ENCODE data around the gene IFNL3.
"Not testable (repeated sequence)": the region's sequence is repeated elsewhere in the genome, so short reads cannot be mapped to it uniquely, and the experiment has no call there.

Gene IFNL3

DNA sequence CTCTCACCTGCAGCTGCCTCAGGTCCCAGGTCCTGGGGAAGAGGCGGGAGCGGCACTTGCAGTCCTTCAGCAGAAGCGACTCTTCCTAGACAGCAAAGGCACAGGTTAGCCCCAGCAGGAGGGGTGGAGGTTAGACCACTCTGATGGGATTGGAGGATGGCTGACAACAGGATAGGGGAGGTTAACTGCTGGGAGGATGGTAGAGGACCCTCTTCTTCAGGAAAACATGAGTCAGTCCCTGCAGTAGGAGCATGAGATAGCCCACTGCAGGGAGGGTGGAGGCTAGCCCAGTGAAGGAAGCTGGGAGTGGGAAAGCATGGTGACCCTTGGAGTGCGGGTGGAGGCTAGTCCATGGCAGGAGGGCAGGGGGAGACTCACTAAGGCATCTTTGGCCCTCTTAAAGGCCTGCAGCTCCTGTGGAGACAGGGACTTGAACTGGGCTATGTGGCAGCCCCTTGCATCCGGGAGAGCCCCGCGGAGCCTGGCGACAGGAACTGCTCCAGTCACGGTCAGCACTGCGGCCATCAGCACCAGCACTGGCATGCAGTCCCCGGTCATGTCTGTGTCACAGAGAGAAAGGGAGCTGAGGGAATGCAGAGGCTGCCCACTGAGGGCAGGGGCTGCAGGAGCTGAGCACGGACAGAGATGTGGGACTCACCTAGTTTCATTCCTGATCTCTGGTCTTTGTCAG, at the start of gene IFNL3:
IFNL3 (minus strand) TSS at position 597 of the 691 bp plus-strand sequence; CDS start at position 558, 39 bp downstream.
- DNase-seq; in situ Hi-C loops (cut with HindIII; ENCODE audit: low pct_ligation_motif_present, low pct_unique_long_range_greater_than_20kb, low sequenced_read_pairs): not testable (repeated sequence)

DNA sequence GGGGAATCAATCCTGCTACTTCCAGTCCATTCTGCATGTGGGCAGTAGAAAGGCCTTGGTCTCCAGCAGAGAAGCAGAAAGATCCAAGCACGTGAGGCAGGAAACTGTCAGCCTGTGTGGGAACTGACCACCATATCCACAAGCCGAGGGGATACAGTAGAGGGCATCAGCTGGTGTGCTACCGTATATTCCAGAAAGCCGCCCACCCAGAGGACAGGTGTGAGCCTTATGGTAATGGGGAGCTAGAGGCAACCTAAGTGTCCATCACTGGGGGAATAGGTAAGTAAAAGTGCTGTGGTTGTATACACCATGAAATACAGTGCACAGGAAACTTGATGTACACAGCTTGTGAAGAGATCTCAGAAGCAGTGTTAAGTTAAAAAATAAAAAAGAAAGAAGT, 48.6 kb upstream of the IFNL3 start:
- DNase-seq = no peak
- in situ Hi-C loops (cut with HindIII; ENCODE audit: low pct_ligation_motif_present, low pct_unique_long_range_greater_than_20kb, low sequenced_read_pairs) = no loop called here

DNA sequence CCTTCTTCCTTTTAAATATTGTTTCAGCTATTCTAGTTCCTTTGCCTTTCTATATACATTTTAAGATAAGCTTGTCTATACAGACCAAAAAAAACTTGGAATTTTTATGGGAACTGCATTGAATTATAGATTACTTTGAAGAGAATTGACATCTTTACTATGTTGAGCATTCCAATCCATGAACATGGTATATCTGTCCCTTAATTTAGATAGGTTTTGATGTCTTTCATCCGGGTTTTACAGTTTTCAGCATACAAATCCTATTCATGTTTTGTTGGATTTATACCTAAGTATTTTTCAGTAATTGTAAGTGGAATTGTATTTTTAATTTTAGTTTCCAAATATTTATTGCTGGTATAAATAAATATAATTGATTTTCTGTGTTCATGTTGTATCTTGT, 39.2 kb upstream of the IFNL3 start:
- in situ Hi-C loops (cut with HindIII; ENCODE audit: low pct_ligation_motif_present, low pct_unique_long_range_greater_than_20kb, low sequenced_read_pairs) = no loop called here
- DNase-seq = no peak

DNA sequence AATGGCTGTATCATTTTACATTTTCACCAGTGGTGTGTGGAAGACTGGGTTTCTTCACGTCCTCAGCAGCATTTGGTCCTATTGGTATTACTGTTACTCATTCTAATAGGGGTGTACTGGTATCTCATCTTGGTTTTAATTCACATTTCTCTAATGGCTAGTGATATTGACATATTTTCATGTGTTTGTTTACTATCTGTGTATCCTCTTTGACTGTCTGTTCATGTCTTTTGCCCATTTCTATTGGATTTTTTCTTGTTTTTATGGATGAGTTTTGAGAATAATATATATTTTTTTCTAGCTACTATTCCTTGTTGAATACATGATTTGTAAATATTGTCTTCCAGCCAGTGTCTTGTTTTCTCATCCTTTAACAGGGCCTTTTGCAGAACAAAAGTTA, 37.2 kb upstream of the IFNL3 start:
- DNase-seq = no peak
- in situ Hi-C loops (cut with HindIII; ENCODE audit: low pct_ligation_motif_present, low pct_unique_long_range_greater_than_20kb, low sequenced_read_pairs) = no loop called here

DNA sequence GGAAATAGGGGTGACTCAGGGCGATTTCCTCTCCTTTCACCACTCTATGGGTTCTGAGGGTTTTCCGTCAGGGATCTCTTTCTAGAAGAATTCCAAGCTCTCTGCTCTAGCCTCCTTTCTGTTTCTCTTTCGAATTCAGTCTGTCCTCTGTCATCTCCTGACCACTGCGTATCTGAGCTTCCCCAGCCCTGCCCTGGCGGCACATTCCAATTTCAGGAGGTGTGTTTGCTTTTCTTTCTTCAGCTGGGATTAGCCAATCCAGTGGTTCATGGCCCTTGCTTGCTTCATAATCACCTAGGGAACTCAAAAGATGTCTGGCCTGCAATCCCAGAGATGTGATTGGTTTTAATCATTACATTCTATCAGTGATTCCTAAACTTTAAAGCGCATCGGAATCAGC, 32.8 kb upstream of the IFNL3 start:
- in situ Hi-C loops (cut with HindIII; ENCODE audit: low pct_ligation_motif_present, low pct_unique_long_range_greater_than_20kb, low sequenced_read_pairs) = no loop called here
- DNase-seq = no peak

DNA sequence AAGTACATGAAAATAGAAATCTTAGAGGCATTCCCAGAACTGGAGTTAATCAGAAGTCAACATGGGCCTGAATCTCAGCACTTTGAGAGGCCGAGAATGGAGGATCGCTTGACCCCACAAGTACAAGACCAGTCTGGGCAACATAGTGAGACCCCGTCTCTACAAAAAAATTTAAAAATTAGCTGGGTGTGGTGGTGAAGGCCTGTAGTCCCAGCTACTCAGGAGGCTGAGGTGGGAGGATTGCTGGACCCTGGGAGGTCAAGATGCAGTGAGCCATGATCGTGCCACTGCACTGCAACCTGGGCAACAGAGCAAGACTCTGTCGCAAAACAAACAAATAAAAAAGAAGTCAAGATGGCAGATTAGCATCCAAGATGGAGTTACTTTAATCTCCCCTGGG, 31.9 kb upstream of the IFNL3 start:
- in situ Hi-C loops (cut with HindIII; ENCODE audit: low pct_ligation_motif_present, low pct_unique_long_range_greater_than_20kb, low sequenced_read_pairs) = no loop called here
- DNase-seq = no peak

DNA sequence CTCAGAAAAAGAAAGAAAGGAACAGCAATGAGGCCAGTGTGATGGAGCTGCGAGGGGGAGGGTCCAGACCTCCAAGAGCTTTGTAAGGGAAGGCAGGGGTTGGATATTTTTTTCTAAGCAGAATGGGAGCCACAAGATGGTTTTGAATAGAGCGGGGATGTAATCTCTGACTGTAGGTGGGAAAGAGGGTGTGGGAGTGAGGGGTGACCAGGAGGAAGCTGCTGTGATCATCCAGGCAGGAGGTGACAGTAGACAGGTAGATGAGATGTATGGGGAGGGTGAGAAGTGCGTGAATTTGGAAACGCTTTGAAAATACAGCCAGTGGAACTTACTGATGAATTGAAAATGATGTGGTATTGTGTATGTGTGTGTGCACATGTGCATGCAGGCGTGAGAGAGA, 30.8 kb upstream of the IFNL3 start:
- no peak for DNase-seq
- in situ Hi-C loops (cut with HindIII; ENCODE audit: low pct_ligation_motif_present, low pct_unique_long_range_greater_than_20kb, low sequenced_read_pairs) = no loop called here

DNA sequence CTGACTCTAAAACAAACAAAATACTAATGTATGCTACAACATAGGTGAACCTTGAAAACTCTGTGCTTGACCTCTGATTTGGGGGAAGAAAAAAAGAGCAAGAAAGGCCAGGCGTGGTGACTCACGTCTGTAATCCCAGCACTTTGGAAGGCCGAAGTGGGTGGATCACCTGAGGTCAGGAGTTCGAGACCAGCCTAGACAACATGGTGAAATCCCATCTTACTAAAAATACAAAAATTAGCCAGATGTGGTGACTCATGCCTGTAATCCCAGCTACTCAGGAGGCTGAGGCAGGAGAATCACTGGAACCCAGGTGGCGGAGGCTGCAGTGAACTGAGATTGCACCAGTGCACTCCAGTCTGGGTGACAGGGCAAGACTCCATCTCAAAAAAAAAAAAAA, 29.1 kb upstream of the IFNL3 start:
- in situ Hi-C loops (cut with HindIII; ENCODE audit: low pct_ligation_motif_present, low pct_unique_long_range_greater_than_20kb, low sequenced_read_pairs); DNase-seq: not testable (repeated sequence)

DNA sequence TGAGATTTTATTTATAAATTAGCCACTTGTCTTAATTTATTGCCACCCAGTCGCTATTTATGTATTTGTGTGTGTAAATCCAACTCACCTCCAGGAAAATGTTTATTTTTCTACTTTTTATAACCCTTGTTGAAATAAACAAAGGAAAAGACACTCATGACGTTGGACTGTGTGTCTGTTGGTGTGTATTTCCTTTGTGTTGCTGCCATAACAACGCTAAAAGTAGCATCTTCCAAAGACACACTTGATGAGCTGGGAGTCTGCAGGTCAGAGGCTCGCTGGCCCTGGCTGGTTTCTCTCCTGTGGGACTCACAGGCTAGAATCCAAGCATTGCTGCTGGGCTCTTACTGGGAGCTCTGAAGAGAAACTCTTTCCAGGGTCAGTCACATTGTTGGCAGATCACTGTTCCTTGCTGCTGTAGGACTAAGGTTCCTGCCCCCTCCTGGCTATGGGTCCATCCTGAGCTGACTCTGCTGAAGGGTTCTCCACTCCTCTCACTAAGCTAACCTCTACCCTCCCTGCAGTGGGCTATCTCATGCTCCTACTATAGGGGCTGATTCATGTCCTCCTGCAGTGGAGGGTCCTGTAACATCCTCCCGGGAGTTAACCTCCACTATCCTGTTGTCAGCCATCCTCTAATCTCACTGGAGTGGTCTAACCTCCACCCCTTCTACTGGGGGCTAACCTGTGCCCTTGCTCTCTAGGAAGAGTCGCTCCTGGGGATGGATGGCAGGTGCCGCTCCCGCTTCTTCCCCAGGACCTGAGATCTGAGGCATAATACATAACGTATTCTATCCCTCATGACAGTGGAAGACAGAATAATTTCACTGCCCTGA, 25.4 kb upstream of the IFNL3 start:
- DNase-seq = no peak
- in situ Hi-C loops (cut with HindIII; ENCODE audit: low pct_ligation_motif_present, low pct_unique_long_range_greater_than_20kb, low sequenced_read_pairs) = no loop called here

DNA sequence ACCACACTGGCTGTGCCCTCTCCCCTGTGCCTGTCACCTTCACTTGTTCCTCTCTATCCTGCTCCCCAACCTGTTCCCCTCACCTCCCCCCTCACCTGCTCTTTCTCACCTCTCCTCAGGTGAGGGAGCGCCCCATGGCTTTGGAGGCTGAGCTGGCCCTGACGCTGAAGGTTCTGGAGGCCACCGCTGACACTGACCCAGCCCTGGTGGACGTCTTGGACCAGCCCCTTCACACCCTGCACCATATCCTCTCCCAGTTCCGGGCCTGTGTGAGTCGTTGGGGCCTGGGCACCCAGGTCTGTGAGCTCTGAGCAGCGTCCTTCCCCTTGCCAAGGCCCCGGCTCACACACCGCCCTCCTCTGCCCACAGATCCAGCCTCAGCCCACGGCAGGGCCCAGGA, 24.6 kb upstream of the IFNL3 start:
- in situ Hi-C loops (cut with HindIII; ENCODE audit: low pct_ligation_motif_present, low pct_unique_long_range_greater_than_20kb, low sequenced_read_pairs); DNase-seq: not testable (repeated sequence)

DNA sequence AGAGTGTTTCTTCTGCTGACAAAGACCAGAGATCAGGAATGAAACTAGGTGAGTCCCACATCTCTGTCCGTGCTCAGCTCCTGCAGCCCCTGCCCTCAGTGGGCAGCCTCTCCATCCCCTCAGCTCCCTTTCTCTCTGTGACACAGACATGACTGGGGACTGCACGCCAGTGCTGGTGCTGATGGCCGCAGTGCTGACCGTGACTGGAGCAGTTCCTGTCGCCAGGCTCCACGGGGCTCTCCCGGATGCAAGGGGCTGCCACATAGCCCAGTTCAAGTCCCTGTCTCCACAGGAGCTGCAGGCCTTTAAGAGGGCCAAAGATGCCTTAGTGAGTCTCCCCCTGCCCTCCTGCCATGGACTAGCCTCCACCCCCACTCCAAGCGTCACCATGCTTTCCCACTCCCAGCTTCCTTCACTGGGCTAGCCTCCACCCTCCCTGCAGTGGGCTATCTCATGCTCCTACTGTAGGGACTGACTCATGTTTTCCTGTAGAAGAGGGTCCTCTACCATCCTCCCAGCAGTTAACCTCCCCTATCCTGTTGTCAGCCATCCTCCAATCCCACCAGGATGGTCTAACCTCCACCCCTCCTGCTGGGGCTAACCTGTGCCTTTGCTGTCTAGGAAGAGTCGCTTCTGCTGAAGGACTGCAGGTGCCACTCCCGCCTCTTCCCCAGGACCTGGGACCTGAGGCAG, 23.9 kb upstream of the IFNL3 start:
- DNase-seq; in situ Hi-C loops (cut with HindIII; ENCODE audit: low pct_ligation_motif_present, low pct_unique_long_range_greater_than_20kb, low sequenced_read_pairs): not testable (repeated sequence)

DNA sequence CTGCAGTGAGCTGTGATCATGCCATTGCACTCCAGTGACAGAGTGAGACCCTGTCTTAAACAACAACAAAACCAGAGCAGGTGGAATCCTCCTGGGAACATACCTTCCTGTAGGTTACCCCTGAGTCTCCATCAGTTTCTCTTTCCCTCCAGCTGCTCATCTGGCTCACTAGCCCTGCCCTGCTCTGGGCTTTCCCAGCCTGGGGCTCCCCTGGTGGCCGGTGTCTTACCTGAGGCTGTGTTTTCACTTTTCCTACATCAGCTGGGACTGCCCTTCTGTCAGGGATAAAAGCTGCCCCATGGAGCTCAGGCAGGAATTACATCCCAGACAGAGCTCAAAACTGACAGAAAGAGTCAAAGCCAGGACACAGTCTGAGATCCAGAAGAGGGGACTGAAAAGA, 23.3 kb upstream of the IFNL3 start, which contains the start of gene IFNL2:
IFNL2 (plus strand) TSS at position 312 of the 400 bp plus-strand sequence. CDS start 173 bp downstream, outside the sequence.
- in situ Hi-C loops (cut with HindIII; ENCODE audit: low pct_ligation_motif_present, low pct_unique_long_range_greater_than_20kb, low sequenced_read_pairs) = not testable (repeated sequence)

DNA sequence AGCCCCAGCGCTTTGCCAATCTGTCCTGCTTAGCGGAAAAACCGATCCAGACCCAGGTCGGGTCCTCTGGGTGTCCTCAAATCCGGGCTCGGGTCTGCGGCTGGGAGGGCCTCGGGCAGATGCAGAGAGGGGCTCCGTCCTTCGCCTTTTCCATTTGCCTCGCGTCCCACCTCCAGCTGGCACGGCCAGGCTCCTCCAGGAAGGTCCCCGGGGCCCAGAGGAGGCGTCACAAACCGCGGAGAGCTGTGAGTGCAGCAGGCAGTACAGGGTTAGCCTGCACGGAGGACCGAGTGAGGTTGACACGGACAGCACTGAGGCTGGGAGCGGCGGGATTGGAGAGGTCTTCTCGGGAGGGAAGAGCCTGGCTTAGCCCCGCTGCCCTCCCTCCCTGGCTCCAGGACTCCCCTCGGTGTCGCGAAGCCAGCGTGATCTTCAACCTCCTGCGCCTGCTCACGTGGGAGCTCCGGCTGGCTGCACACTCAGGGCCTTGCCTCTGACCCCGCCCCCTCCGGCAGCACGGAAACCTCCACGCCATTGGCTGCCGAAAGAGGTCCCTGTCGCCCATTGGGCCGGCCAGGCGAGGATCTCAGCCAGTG, 20.6 kb upstream of the IFNL3 start:
- DNase-seq = no peak

More for the DNA sequence above, 23.3 kb upstream of the IFNL3 start, which contains the start of gene IFNL2:
- not testable (repeated sequence) for DNase-seq

DNA sequence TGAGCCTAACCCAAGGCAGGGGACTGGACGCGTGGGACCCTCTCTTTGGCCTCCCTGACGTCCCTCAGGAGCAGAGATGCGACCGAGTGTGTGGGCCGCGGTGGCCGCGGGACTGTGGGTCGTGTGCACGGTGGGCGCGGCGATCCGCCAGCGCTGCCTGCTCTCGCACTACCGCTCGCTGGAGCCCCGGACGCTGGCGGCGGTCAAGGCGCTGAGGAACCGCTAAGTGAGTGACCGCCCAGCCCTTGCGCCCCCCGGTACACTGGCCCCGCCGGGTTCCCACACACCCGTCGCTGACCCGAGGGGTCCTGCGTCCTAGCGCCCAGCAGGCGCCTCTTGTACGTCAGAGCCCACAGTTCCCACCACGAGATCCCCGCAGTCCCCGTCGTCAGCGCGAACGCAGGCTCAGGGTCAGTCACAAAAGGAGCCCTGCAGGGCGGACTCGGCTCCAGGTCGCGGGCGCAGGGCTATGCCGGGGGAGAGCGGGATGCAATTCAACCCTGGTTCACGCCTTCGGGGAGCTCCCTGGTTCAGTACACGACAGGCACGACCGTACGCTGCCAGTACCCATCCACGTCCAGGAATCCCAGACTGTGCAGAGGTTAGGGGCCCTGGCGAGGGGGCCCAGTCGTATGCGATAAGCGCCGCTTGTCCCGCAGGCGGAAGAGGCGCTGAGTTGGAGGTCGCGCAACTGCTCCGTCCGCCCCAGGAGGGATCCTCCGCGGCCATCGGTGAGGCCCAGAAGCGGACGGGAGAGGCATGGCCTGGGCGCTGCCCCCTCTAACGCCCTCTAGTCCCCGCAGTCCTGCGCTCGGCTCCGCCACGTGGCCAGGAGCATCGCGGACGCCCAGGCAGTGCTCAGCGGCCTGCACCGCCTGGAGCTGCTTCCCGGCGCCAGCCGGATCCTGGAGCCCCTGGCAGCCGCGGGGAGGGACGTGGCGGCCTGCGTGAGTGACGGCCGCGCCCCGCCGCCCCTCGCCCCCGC, 19.8 kb upstream of the IFNL3 start:
- in situ Hi-C loops (cut with HindIII; ENCODE audit: low pct_ligation_motif_present, low pct_unique_long_range_greater_than_20kb, low sequenced_read_pairs) = no loop called here
- DNase-seq = no peak

More for the DNA sequence above, 20.6 kb upstream of the IFNL3 start:
- in situ Hi-C loops (cut with HindIII; ENCODE audit: low pct_ligation_motif_present, low pct_unique_long_range_greater_than_20kb, low sequenced_read_pairs) = no loop called here

DNA sequence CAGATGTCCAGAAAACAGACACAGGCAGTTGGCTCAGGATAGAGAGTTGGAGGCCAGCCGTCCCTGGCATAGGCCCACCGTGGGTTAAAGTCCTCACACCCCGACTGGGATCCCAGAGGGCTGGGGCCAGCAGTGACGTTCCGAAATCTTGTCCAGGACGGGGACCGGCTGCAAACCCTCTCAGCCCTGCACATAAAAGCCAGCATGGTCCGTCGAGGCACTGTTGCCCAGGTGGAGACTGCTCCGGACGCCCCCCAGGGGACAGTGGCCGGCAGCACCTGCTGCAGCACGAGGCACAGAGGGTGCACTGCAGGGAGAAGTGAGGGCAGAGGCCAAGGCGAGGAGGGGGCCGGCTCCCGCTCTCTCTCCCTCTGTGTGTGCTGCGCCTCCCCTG, 19.1 kb upstream of the IFNL3 start:
- in situ Hi-C loops (cut with HindIII; ENCODE audit: low pct_ligation_motif_present, low pct_unique_long_range_greater_than_20kb, low sequenced_read_pairs) = no loop called here
- no peak for DNase-seq

DNA sequence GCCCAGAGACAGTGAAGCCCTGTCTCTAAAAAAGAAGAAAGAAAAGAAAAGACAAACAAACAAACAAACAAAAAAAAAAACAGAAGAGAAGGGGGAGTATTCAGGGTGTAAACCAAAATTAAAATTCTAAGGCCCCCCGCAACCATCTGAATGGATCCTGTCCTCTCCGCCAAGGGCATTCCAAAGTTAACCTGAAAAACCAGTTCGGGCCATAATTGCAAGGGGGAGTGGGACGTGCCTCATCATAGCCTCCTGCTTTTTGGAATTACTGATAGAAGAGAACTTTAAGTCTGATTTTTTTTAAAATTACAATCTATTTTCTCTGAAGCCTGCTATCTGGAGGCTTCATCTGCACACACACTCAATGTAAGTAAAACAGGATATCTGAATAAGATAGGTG, 17.7 kb upstream of the IFNL3 start:
- DNase-seq = no peak
- in situ Hi-C loops (cut with HindIII; ENCODE audit: low pct_ligation_motif_present, low pct_unique_long_range_greater_than_20kb, low sequenced_read_pairs) = no loop called here

DNA sequence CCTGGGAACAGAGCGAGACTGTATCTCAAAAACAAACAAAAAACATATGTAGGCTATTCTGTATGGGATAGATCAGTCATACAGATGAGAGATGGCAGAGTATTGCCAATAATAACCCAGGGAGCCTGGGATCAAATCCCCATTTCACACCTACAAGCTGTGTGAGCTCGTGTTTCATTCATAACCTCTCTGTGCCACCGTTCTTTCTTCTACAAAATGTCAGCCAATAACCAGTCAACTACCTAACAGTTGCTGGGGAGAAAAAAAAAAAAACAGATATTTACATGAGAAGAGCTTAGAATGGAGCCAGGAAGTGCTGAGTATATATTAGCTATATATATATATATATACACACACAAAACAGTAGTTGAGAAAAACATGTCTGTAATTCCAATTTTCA, 16.9 kb upstream of the IFNL3 start:
- in situ Hi-C loops (cut with HindIII; ENCODE audit: low pct_ligation_motif_present, low pct_unique_long_range_greater_than_20kb, low sequenced_read_pairs) = no loop called here
- no peak for DNase-seq

DNA sequence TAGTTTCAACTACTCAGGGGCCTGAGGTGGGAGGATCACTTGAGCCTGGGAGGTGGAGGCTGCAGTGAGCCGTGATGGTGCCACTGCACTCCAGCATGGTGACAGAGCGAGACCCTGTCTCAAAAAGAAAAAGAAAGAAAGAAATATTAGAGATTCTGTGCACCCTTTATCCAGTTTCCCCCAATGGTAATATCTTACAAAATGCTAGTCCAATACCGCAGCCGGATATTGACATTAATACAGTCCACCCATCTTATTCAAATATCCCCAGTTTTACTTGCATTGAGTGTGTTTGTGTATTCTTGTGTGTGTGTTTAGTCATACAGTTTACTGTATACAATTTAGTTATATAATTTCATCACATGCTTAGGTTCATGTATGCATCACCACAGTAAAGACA, 12.4 kb upstream of the IFNL3 start:
- in situ Hi-C loops (cut with HindIII; ENCODE audit: low pct_ligation_motif_present, low pct_unique_long_range_greater_than_20kb, low sequenced_read_pairs) = no loop called here
- no peak for DNase-seq
